Epithelial cell of alveolus of lung (primary cell): ENCODE data around the gene U2SURP. TPM values are rescaled to one million over a fixed set of nuclear protein-coding genes. Genes with fewer than 3 reads are reported as not detected.

Experiments used
- total RNA-seq: library from RNA; depleted of rRNA; stranded (reverse); fragments of >200 nt; gene quantifications from 2 replicates; pipeline ENCODE4 v1.2.1, GENCODE V29; 2015

U2SURP gene
- 35.6 and 39.5 TPM in 2 replicates for total RNA-seq

GRCh38 chr3:143001369-143002082 is at the start of gene U2SURP:
U2SURP (plus strand) TSS chr3:143001570; CDS start chr3:143001629, 59 bp downstream.

DNA sequence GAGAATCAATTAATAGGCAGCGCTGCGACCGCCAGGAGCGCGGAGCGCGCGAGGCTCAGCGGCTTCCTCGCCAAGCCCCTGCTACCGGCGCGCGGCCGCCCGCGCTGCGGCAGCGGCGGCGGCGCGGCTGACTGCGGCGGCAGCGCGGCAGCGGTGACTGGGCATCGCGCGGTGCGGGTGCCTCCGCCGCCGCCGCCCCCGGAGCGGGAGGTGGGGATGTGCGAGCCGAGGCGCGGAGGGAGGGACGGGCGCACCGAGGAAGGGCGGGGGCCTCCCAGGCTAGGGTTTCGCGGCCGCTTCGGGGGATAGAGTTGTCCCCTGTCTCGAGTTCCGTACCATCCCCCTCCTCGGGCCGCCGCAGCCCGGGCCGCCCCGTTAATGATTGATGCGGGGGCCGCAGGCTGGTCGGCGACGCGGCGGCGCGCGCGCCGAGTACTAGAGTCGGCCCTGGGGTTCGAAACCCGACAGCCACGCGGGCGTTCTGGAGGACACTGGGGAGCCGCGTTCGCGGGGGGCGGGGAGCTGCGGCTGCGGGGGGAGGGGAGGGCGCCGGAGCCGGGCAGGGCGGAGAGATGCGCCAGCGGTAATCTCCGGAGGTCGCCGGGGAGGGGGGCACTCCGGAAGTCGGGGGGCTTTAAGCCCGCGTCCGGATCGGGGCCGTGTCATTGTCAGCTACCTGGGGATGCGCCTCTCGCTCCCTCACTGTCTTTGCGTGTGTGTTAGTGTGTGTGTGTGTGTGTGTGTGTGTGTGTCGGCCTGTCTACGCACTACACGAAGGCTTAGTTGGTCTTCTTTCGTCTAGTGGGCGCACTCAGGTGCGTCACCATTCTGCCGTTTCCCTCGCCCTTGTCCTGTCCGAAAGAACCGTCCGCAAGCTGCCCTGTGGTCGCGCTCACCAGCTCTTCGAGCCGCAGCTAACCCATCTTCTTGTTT is 37.6 kb upstream of the U2SURP start, which contains the start of gene PAQR9:
TSS of gene PAQR9 (minus strand) at position 159 of the 933 bp plus-strand sequence. CDS start 338 bp downstream, outside the sequence.

Other genes starting within 250 kb of the U2SURP start
- gene PCOLCE2, start 112.5 kb upstream of the U2SURP start, total RNA-seq = 1.6 and 2.6 TPM in 2 replicates
- gene PAQR9, start 37.9 kb upstream of the U2SURP start, total RNA-seq = 0.13 TPM in 1 of 2 replicates, not detected in the other
- 19.8 and 28.8 TPM in 2 replicates for gene CHST2, start 118.2 kb downstream of the U2SURP start, total RNA-seq